HG02870 (cell line): ENCODE data around the gene PDCD2L.
"Not testable (repeated sequence)": the region's sequence is repeated elsewhere in the genome, so short reads cannot be mapped to it uniquely, and the experiment has no call there.

Source experiments
- ATAC-seq: cut with Tn5 transposase; IDR thresholded peaks from one replicate; pipeline ENCODE4 v1.9.1; 2021; ENCODE audit warnings: mild to moderate bottlenecking, moderate library complexity; ENCODE audit not compliant: unreplicated experiment

Gene PDCD2L

GRCh38 chr19:34461375-34462100 is 57.3 kb downstream of the PDCD2L start:
- no peak for ATAC-seq

GRCh38 chr19:34464785-34465184 is 60.6 kb downstream of the PDCD2L start:
- ATAC-seq, result not testable (repeated sequence)

- no peak for ATAC-seq
These were observed 64.2 kb downstream of the PDCD2L start for GRCh38 chr19:34468409-34468808.

- ATAC-seq, result not testable (repeated sequence)
These were observed 64.8 kb downstream of the PDCD2L start for GRCh38 chr19:34469026-34469425.

- ATAC-seq, result no peak
These were observed 67.9 kb downstream of the PDCD2L start for GRCh38 chr19:34471906-34472700.

GRCh38 chr19:34474233-34474989 is 70.2 kb downstream of the PDCD2L start:
- no peak for ATAC-seq

- no peak for ATAC-seq
These were observed 71.1 kb downstream of the PDCD2L start for GRCh38 chr19:34475026-34475974.
